Right lobe of liver (tissue), 6 donors: ENCODE measurements around the gene SPATA3. TPM values are rescaled to one million over a fixed set of nuclear protein-coding genes. Genes with fewer than 3 reads are reported as not detected.

Source experiments
- ATAC-seq, 4 donors: fragments of 200-7000 bp; cut with Tn5 transposase; one replicate each; pipeline ENCODE4 v1.9.1; 2020; ENCODE audit warnings: mild to moderate bottlenecking in 4 of 4, moderate library complexity in 4 of 4
- DNase-seq, 3 donors: peaks; one replicate each; pipeline ENCODE4 v3.0.0-alpha.2; 2020
- H3K27ac ChIP-seq, 3 donors: fragments of 200-600 bp; one replicate each; pipeline ENCODE4 v1.8.0; 2022
- H3K27me3 ChIP-seq, 2 donors: fragments of 200-600 bp; one replicate each; pipeline ENCODE4 v1.8.0; 2022
- H3K36me3 ChIP-seq, 4 donors: fragments of 200-600 bp; sonication (generic) in 1 of 4; one replicate each; pipeline versions ENCODE4 v1.5.1 to v1.8.0; 2017 to 2022; ENCODE audit warnings: control low read depth in 1 of 4
- H3K4me1 ChIP-seq, 4 donors: fragments of 200-600 bp; sonication (generic) in 1 of 4; one replicate each; pipeline versions ENCODE4 v1.5.1 to v1.8.0; 2017 to 2022; ENCODE audit warnings: control low read depth in 1 of 4
- H3K4me3 ChIP-seq, 3 donors: fragments of 200-600 bp; one replicate each; pipeline ENCODE4 v1.8.0; 2022
- H3K9me3 ChIP-seq, 4 donors: fragments of 200-600 bp; sonication (generic) in 1 of 4; one replicate each; pipeline versions ENCODE4 v1.5.1 to v1.8.0; 2017 to 2022; ENCODE audit warnings: control low read depth in 1 of 4
- CTCF ChIP-seq, 4 donors: fragments of 200-600 bp in 3 of 4; fragments of 450-650 bp in 1 of 4; IDR thresholded peaks; one replicate each; pipeline versions ENCODE4 v1.5.1 to v1.8.0; 2016 to 2022; ENCODE audit warnings: antibody characterized with exemption in 4 of 4, mild to moderate bottlenecking in 2 of 4
- POLR2A ChIP-seq: fragments of 450-650 bp; IDR thresholded peaks from one replicate; pipeline ENCODE4 v1.6.1; 2017; ENCODE audit warnings: antibody characterized with exemption, mild to moderate bottlenecking
- WGBS: methylation state at CpG from one replicate; pipeline ENCODE4 v1.1.6; 2018; ENCODE audit warnings: low coverage, low lambda C conversion rate; ENCODE audit not compliant: insufficient coverage; ENCODE audit errors: missing lambda C conversion rate; 5-methylcytosine and 5-hydroxymethylcytosine counted together
- intact Hi-C, 2 donors: fragments of 100-400 bp; cut with DNase I; formaldehyde crosslinking; loops; one replicate each; pipeline versions ENCODE4 v1.11.2 to v1.14.1; 2022
- total RNA-seq, 6 experiments: library from RNA; depleted of rRNA in 2 of 6; stranded (reverse); fragments of >200 nt in 2 of 6; fragmentation: NEBNext Ultra II Directional in 3 of 6; extraction: Animal tissue kit (Norgen Biotek cat#: 25700) in 3 of 6; gene quantifications; one replicate each; pipeline versions ENCODE4 v1.1.0 to v1.2.4, GENCODE V29; 2016 to 2023
- donor health status: DM: no; HTN: yes; CAD: no.
- donor health status: DM: no; HTN: no; CAD: no.
- donor health status: DM: no; HTN: no; CAD: no.
- donor health status: DM: no; HTN: yes; CAD: no.
- donor health status: DM: no; HTN: yes; CAD: no.

SPATA3 gene
- total RNA-seq, 6 experiments from 2014 or later, result not detected

GRCh38 chr2:230981704-230982103, 14.2 kb upstream of the SPATA3 start:
- Histone ChIP-seq H3K9me3 (no peaks in the 10 kb centered on the region), H3K4me1 (no peaks in the 10 kb centered on the region), H3K36me3 (no peaks in the 10 kb centered on the region), H3K27ac (no peak overlapping the region), H3K27me3 (no peaks in the 10 kb centered on the region), H3K4me3 (no peak overlapping the region)
- peak in 1 of 4 donors; percentile 26 for ATAC-seq
- intact Hi-C loops, result loop anchor here in 1 of 2 donors (10.0 kb wide), 1 partner anchor 157 kb away; no protein-coding TSS in a partner anchor
- TF ChIP-seq CTCF (IDR thresholded peaks at IDR 0.05) (no peak), POLR2A (no peak)
- 78% methylated on average over 7 of the region's 8 CpGs for WGBS
- DNase-seq, result peak in 1 of 3 donors; percentile 18

GRCh38 chr2:230982126-230982525, 13.8 kb upstream of the SPATA3 start:
- ATAC-seq, result no peak
- Histone ChIP-seq H3K27ac (no peak overlapping the region), H3K27me3 (no peaks in the 10 kb centered on the region), H3K4me3 (no peak overlapping the region), H3K9me3 (no peaks in the 10 kb centered on the region), H3K4me1 (peaks cover 0 to 4% (median 0%) of the 10 kb centered on the region in 4 donors), H3K36me3 (no peaks in the 10 kb centered on the region)
- 90% methylated on average over 3 of the region's 5 CpGs for WGBS
- no peak for DNase-seq
- intact Hi-C loops, result loop anchor here in 1 of 2 donors (10.0 kb wide), 1 partner anchor 157 kb away; no protein-coding TSS in a partner anchor
- no peak for TF ChIP-seq CTCF (IDR thresholded peaks at IDR 0.05)

- Histone ChIP-seq H3K4me3 (no peak overlapping the region), H3K9me3 (no peaks in the 10 kb centered on the region), H3K27ac (no peak overlapping the region), H3K27me3 (no peaks in the 10 kb centered on the region), H3K36me3 (no peaks in the 10 kb centered on the region), H3K4me1 (peaks cover 0 to 4% (median 0%) of the 10 kb centered on the region in 4 donors)
- no peak for TF ChIP-seq POLR2A
- no peak for TF ChIP-seq CTCF (IDR thresholded peaks at IDR 0.05)
- WGBS, result 100% methylated on average over 1 of the region's 3 CpGs
- ATAC-seq (no peak), DNase-seq (peak in 1 of 3 donors; percentile 18)
- intact Hi-C loops, result loop anchor here in 1 of 2 donors (10.0 kb wide), 1 partner anchor 158 kb away; no protein-coding TSS in a partner anchor
Measured at GRCh38 chr2:230982528-230982927, 13.4 kb upstream of the SPATA3 start.

DNA sequence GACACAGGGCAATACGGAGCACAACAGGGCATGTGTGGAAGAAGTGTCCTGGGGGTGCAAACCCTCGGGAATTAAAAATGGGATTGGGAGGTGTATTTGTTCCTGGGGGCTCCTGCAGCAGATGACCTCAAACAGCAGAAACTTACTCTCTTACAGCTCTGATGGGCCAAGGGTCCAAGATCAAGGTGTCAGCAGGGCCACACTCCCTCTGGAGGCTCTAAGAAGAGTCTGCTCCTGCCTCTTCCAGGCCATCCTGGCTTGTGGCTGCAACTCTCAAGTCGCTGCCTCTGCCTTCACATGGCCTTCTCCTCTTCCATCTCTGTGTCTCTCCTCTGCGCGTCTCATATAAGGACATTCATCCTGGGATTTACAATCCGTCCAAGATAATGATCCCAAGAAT, 12.4 kb upstream of the SPATA3 start:
- 86% methylated on average over 6 of the region's 6 CpGs for WGBS
- DNase-seq, result no peak
- Histone ChIP-seq H3K36me3 (no peaks in the 10 kb centered on the region), H3K27me3 (no peaks in the 10 kb centered on the region), H3K4me3 (no peak overlapping the region), H3K9me3 (no peaks in the 10 kb centered on the region), H3K4me1 (peaks cover 0 to 4% (median 0%) of the 10 kb centered on the region in 4 donors), H3K27ac (no peak overlapping the region)
- no peak for ATAC-seq
- intact Hi-C loops, result loop anchor here in 1 of 2 donors (10.0 kb wide), 1 partner anchor 159 kb away; no protein-coding TSS in a partner anchor
- TF ChIP-seq CTCF (IDR thresholded peaks at IDR 0.05) (no peak), POLR2A (no peak)
